ENCODE data around the gene SLC9A5.

DNA sequence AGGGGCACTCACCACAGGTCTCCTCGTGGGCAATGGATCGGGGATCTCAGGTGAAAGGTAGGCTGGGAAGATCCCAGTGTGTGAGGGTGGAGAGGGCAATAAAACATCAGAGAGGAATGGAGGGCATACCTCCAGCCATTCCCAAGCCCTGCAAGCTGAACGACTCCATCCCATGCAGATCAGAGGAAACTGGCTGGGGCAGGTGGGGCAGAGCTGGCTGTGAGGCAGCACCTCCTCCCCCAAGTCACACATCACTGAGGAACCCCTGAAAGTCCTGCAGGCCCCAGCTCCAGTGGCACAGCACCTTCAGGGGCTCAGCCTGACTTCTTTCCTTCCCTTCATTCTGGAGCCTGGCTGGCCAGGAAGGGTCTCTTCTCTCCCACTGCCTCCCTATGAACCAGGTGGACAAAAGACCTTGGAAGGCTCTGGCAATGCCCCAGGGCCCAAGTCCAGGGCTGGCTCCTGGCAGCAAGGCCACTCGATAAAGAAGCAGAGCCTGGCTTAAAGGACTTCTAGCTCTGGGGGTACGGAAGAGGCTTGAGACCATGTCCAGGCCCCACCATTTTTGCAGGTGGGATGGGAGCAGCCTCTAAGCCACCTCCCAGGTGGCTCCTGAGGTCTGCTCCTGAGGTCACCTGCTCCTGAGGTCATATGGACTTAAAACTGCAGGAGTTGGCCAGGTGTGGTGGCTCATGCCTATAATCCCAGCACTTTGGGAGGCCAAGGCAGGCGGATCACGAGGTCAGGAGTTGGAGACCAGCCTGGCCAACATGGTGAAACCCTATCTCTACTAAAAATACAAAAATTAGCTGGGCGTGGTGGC, 35.4 kb upstream of the SLC9A5 start:
- TF ChIP-seq NFYB (IDR thresholded peaks at IDR 0.05; ENCODE audit: insufficient read depth, low read depth, low read length) (no peak), RFX5 (IDR thresholded peaks at IDR 0.05; ENCODE audit: low read depth, low read length) (no peak), CREM (IDR thresholded peaks at IDR 0.05; ENCODE audit: low read depth) (no peak), SIN3A (IDR thresholded peaks at IDR 0.05; ENCODE audit: low read depth, low read length) (no peak), ZBTB33 (IDR thresholded peaks at IDR 0.05) (no peak), POLR2A (IDR thresholded peaks at IDR 0.05; ENCODE audit: low read depth, low read length) (no peak), NFIC (IDR thresholded peaks at IDR 0.05; ENCODE audit: low read depth, low read length) (no peak), TBL1XR1 (IDR thresholded peaks at IDR 0.05; ENCODE audit: low read depth, low read length) (no peak)
- TF ChIP-seq, protein P1, sequence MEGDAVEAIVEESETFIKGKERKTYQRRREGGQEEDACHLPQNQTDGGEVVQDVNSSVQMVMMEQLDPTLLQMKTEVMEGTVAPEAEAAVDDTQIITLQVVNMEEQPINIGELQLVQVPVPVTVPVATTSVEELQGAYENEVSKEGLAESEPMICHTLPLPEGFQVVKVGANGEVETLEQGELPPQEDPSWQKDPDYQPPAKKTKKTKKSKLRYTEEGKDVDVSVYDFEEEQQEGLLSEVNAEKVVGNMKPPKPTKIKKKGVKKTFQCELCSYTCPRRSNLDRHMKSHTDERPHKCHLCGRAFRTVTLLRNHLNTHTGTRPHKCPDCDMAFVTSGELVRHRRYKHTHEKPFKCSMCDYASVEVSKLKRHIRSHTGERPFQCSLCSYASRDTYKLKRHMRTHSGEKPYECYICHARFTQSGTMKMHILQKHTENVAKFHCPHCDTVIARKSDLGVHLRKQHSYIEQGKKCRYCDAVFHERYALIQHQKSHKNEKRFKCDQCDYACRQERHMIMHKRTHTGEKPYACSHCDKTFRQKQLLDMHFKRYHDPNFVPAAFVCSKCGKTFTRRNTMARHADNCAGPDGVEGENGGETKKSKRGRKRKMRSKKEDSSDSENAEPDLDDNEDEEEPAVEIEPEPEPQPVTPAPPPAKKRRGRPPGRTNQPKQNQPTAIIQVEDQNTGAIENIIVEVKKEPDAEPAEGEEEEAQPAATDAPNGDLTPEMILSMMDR (IDR thresholded peaks at IDR 0.05 in 2 of 3, conservative IDR thresholded peaks at IDR 0.05 in 1 of 3; ENCODE audit: control insufficient read depth in 2 of 3, extremely low read depth in 1 of 3, insufficient read depth in 1 of 3, low read depth in 3 of 3, low read length in 3 of 3), result no peak
